ENCODE measurements around the gene MYO6. TPM values are rescaled to one million over a fixed set of nuclear protein-coding genes. Genes with fewer than 3 reads are reported as not detected.
A peak's percentile ranks its signal among the peaks of the same experiment; 100 is the strongest.

MYO6 gene
- total RNA-seq, 1 experiment from 2014 or later: 26.8 TPM

GRCh38 chr6:75788894-75789293 lies 39.9 kb downstream of the MYO6 start:
- H3K27me3 Mint-ChIP-seq (ENCODE audit: insufficient read depth, unreplicated experiment): no peaks in the 10 kb centered on the region

GRCh38 chr6:75791881-75792280 lies 42.8 kb downstream of the MYO6 start:
- intact Hi-C loops (cut with micrococcal nuclease): no loop called here
- no TSS peak for BruUV-seq (replicated peaks)
- H3K9me3 Mint-ChIP-seq (ENCODE audit: unreplicated experiment): no peaks in the 10 kb centered on the region
- no peaks in the 10 kb centered on the region for H3K27me3 Mint-ChIP-seq (ENCODE audit: insufficient read depth, unreplicated experiment)
- peak; percentile 38 for DNase-seq (ENCODE audit: unreplicated experiment)
- peaks cover 6% of the 10 kb centered on the region for H3K4me1 Mint-ChIP-seq (ENCODE audit: insufficient read depth, unreplicated experiment)
- H3K27ac Mint-ChIP-seq (ENCODE audit: low read depth, unreplicated experiment): no peak overlapping the region
- H3K36me3 Mint-ChIP-seq (ENCODE audit: insufficient read depth, unreplicated experiment): peaks cover 6% of the 10 kb centered on the region
- no peak for TF ChIP-seq CTCF (IDR thresholded peaks at IDR 0.05; ENCODE audit: unreplicated experiment)
- POLR2A ChIA-PET: interaction anchor here (0.7 to 1.2 kb wide), 3 partner anchors 12 to 33 kb away, joined by 3 to 5 read pairs (median 4); no protein-coding TSS in a partner anchor
- H3K4me3 Mint-ChIP-seq (ENCODE audit: unreplicated experiment): no peak overlapping the region
- CTCF ChIA-PET: no interaction called here

More at GRCh38 chr6:75788894-75789293, 39.9 kb downstream of the MYO6 start:
- peaks cover 3% of the 10 kb centered on the region for H3K4me1 Mint-ChIP-seq (ENCODE audit: insufficient read depth, unreplicated experiment)
- intact Hi-C loops (cut with micrococcal nuclease): no loop called here
- no peak overlapping the region for H3K4me3 Mint-ChIP-seq (ENCODE audit: unreplicated experiment)
- no peaks in the 10 kb centered on the region for H3K36me3 Mint-ChIP-seq (ENCODE audit: insufficient read depth, unreplicated experiment)
- H3K9me3 Mint-ChIP-seq (ENCODE audit: unreplicated experiment): peaks cover 5% of the 10 kb centered on the region
- DNase-seq (ENCODE audit: unreplicated experiment): no peak
- no TSS peak for BruUV-seq (replicated peaks)
- ChIA-PET POLR2A (no interaction called here), CTCF (no interaction called here)
- no peak for TF ChIP-seq CTCF (IDR thresholded peaks at IDR 0.05; ENCODE audit: unreplicated experiment)
- H3K27ac Mint-ChIP-seq (ENCODE audit: low read depth, unreplicated experiment): no peak overlapping the region

- H3K27ac Mint-ChIP-seq (ENCODE audit: low read depth, unreplicated experiment): no peak overlapping the region
- H3K36me3 Mint-ChIP-seq (ENCODE audit: insufficient read depth, unreplicated experiment): peaks cover 6% of the 10 kb centered on the region
- POLR2A ChIA-PET: no interaction called here
- DNase-seq (ENCODE audit: unreplicated experiment): no peak
- intact Hi-C loops (cut with micrococcal nuclease): no loop called here
- no peaks in the 10 kb centered on the region for H3K9me3 Mint-ChIP-seq (ENCODE audit: unreplicated experiment)
- BruUV-seq (replicated peaks): no TSS peak
- no peak overlapping the region for H3K4me3 Mint-ChIP-seq (ENCODE audit: unreplicated experiment)
- CTCF ChIA-PET: interaction anchor here (1.1 kb wide), 1 partner anchor 8 kb away, joined by 3 read pairs; no protein-coding TSS in a partner anchor
- no peaks in the 10 kb centered on the region for H3K27me3 Mint-ChIP-seq (ENCODE audit: insufficient read depth, unreplicated experiment)
- no peak for TF ChIP-seq CTCF (IDR thresholded peaks at IDR 0.05; ENCODE audit: unreplicated experiment)
- H3K4me1 Mint-ChIP-seq (ENCODE audit: insufficient read depth, unreplicated experiment): peaks cover 11% of the 10 kb centered on the region
Measured at GRCh38 chr6:75794351-75794846, 45.4 kb downstream of the MYO6 start.

- CTCF ChIA-PET: no interaction called here
- Mint-ChIP-seq H3K36me3 (ENCODE audit: insufficient read depth, unreplicated experiment) (peaks cover 6% of the 10 kb centered on the region), H3K9me3 (ENCODE audit: unreplicated experiment) (no peaks in the 10 kb centered on the region), H3K4me1 (ENCODE audit: insufficient read depth, unreplicated experiment) (peaks cover 11% of the 10 kb centered on the region), H3K27me3 (ENCODE audit: insufficient read depth, unreplicated experiment) (no peaks in the 10 kb centered on the region), H3K4me3 (ENCODE audit: unreplicated experiment) (no peak overlapping the region), H3K27ac (ENCODE audit: low read depth, unreplicated experiment) (no peak overlapping the region)
- TF ChIP-seq CTCF (IDR thresholded peaks at IDR 0.05; ENCODE audit: unreplicated experiment): no peak
- intact Hi-C loops (cut with micrococcal nuclease): no loop called here
- no peak for DNase-seq (ENCODE audit: unreplicated experiment)
- BruUV-seq (replicated peaks): no TSS peak
- POLR2A ChIA-PET: no interaction called here
Measured at GRCh38 chr6:75794954-75795739, 46.1 kb downstream of the MYO6 start.
